CD4-positive, alpha-beta T cell treated with Interferon alpha-2 for 1 hour (primary cell): ENCODE results near the gene METTL14.

Experiments
- DNase-seq, 2 donors: peaks; one replicate each; pipeline ENCODE4 v3.0.0-alpha.2; 2020 to 2022

Gene METTL14

DNA sequence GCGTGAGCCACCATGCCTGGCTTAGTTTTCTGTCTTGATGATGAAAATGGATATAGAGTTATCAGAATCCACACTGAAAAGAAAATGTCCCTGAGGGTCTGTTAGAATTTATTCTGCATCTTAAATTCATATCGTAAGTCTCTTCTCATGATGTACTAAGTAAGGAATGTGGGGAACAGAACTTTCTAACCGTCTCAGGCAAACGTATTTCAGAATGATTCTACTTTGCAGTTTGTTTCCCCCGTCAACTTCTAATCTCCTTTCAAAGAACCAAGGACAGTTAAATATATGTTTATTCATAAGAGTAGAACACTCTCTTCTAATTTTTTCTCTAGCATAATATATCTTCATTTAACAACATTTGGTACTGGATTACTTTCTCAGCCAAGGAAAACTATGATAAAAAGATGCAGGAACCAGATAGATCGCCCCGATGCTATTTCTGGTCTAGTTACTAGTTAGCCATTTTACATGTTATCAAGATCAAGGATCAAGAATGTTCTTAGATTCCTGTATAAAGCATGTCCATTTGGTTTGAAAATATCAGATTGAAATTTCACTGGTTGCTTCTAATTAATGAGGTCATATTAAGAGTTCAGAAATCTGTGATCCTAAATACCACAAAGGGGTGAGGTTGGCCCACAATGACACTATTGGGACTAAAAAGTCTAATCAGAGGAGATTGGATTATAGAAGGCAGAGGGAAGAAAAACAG, 49.5 kb downstream of the METTL14 start:
- DNase-seq: no peak

GRCh38 chr4:118736900-118737299, 51.7 kb downstream of the METTL14 start:
- DNase-seq: no peak

GRCh38 chr4:118738090-118738489, 52.9 kb downstream of the METTL14 start:
- no peak for DNase-seq

- DNase-seq: no peak
Measured at GRCh38 chr4:118739022-118739713, 54.0 kb downstream of the METTL14 start.

GRCh38 chr4:118740869-118741268, 55.7 kb downstream of the METTL14 start:
- DNase-seq: peak in 1 of 2 donors; percentile 25

DNA sequence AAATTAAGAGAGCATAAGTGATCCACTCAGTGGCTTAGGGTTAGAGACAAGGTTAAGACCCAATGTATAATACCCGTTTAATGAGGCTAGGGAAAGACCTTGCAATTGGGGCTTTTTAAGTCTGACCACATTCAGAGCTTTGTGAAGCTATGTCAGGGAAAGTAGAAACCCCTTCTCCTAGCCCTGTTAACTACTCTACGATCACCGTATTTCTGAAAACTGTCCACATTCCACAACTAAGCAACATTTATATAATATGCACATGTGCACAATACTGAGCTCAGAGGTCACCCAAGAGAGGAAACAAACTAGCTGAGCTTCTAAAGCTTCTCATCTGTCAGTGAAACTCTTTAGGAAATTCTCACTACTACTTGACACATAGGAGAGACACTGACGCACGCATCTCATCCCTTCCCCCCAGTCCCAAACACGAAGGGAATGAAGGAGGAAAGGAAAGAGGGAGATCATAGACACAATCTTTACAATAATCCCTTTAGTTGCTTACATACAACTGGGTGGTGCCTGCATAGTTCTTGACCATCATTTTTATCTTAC, 56.2 kb downstream of the METTL14 start:
- no peak for DNase-seq

GRCh38 chr4:118742050-118742449, 56.9 kb downstream of the METTL14 start:
- no peak for DNase-seq

DNA sequence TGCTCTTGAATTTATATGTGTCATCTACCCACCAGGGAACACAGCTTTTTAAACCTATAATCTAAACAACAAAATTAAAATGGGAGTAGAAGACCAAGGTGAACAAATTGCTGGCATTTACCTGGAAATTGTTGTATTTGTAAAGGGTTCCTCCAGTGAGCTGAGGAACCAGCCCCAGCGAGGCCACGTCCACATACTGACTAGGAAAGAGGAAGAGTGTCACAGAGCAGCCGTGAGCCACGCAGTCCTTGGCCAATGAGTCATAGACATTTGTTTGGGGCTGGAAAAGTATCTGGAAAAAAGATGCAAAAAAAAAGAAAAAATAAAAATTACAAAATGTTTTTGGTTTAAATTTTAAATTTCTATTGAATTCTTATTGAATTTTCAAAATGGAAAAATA, 58.7 kb downstream of the METTL14 start:
- DNase-seq: no peak

DNA sequence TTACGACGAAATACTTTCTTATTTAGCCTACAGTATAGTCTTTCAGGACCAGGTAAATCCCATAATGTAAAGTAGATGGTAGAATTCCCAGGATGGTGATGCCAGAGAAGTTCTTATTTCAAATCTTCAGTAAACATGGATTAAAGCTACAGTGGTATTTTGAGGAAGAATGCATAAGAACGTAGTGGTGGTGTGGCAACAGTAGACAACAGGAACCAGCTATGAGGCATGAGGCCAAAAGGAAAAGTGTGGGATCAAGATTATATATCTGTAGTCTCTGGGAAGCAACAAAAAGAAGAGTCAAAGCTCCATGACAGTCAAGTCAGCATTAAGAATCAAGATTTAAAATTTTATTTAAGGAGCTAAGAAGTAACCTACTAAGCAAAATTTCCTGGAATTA, 60.2 kb downstream of the METTL14 start:
- DNase-seq: no peak

DNA sequence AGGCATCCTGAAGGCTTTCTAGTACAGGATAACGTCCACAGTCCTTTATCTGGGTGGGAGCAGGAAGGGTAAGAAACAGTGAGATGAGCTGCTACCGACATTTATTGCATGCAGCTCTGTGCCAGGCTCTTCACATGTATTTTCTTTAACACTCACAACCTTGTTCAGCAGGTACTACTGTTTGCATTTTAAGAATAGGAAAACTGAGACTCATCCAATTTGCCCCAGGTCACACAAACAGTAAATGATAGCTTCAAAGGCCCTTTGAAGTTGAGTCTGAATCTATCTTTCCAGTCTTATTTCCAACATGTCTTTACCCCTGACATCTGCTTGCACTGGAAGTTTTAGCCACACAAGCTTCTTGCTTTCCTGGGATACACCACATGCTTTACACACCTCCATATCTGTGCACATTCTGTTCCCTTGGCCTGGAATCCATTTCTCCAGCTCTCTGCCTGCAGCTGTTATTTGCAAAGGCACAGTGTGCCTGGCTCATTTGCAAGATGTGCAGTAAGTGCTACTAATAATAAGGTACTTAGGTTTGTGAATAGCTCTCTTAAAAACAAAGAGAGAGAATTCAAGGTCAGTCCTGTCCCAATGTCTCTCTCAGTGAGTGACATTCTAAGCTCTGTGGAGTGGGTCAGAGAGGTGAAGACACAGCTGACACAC, 61.2 kb downstream of the METTL14 start:
- no peak for DNase-seq

DNA sequence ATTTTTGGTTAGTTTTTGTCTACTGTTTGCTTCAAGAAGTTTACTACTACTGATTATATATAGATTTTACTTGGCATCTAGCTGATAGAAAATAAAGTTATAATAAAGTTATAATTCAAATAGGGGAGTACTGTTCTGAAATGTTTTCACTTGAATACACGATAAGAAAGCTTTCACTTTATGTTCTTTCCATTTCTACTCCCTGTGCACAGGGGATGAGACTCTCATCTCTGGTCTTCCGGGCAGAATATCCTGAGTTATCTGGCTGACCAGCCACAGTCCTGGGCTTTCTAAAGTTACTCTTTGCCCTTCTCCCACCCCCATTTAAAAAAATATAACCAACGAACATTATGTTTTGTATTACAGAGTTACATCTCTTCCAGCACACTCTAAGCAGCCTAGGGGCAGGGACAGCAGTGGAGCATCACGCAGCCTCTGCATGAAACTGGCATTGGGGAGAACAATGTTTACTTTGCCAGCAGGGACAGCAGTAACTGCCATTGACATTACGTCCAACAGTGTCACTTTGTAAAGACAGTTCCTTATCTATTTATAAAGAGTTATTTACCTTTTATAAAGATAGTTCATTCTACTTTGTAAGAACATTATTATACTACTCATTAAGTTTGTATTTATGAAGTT, 64.3 kb downstream of the METTL14 start:
- no peak for DNase-seq

DNA sequence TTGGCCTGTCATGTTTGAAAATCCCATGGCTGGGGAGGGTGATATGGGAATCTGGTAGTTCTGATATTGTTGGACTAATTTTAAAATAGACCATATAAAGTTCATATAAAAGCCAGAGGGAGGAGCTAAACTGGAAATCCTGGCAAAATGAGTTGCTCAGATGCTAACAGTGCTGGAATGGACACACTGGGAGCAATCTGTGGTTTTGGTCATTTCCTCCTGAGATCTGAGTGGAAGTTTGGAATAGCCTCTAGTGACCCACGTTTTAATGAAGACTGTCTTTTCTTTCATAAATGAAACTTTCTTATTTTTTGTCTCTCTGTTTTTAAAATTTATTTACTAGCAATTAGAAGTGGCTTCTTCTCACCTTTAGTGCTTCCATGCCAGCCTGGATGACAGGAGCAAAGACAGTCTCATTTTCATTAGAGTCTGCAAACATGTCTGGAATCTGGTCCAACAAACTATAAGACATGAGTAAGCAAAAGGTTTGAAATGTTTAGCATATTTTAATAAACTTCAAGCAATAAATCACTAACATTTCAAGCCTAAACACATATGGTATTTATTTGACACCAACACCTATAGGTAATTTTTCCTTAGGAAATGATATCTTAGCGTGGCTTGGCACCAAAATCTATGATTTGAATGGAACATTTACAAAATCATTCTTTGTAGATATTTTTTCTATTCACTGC, 66.6 kb downstream of the METTL14 start:
- no peak for DNase-seq

GRCh38 chr4:118752551-118752950, 67.4 kb downstream of the METTL14 start:
- no peak for DNase-seq

DNA sequence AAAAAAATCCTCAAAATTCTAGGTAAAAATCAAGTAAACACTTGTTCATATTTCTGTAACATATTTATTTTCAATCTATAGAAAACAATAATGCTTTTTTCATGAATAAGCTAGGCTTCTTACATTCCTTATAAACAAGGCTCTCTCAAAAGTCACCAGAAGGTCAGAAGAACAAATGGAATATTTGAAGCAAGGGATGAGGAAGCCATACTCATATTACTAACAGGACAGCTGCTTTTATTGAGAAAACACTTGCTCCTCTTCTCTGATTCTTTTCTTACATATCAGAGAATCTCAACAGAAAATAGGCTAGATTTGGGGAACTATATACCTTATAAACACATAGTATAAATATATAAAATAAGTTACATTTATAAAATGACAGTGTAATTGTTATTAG, 67.9 kb downstream of the METTL14 start:
- no peak for DNase-seq

DNA sequence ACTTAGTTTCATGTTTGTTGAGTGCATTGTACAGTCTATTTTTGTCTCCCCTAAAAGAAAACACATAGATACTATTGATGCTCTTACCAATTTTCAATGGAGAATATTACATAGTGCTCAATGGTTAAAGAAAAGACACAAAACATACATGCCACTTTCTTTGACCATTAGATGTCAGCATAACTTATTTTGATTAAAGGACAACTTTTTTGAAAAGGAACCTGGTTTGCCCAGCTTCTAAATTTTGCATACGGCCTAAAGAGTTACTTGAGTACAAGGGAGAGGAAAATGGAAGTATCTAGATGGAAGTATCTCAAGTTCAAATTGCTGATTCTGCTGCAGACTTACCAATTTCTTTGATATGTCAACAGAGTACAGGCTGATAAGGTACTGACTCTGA, 68.5 kb downstream of the METTL14 start:
- no peak for DNase-seq

GRCh38 chr4:118754890-118755289, 69.7 kb downstream of the METTL14 start:
- DNase-seq: no peak

DNA sequence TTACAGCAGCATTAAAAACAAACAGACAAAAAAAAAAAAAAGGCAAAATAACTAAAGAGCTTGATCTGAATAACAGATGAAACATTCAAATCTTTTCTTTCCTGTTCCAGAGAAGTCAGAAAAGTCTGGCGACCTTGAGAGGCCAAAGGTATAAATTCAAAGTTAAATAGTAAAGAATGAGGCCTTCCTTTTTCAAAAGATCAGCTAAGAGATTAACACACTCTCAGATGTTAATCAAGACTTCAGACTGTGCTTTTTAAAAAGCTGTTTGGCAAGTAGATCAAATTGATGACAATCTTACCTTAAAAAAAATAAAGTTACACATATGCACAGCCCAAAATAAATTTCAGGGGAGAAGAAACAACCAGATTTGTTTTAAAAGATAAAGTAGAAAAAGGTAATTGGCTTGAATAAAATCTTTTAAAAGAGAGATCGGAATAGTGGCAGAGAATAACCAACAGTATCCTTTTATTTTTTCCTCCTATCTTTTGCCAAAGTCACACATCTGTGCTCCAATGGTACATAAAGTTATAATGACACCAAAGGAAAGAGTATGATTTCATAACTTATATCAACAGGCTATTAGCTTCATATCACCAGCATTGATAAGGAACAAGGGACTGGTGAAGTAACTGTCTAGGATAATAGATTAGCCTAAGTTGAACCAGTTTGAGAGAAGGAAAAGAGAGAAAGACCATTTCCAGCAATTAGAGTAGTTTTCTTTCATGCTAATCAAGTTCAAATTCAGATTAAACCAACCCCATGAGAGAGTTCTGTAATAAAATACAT, 70.4 kb downstream of the METTL14 start:
- no peak for DNase-seq

- no peak for DNase-seq
Measured at GRCh38 chr4:118756429-118756828, 71.2 kb downstream of the METTL14 start.

DNA sequence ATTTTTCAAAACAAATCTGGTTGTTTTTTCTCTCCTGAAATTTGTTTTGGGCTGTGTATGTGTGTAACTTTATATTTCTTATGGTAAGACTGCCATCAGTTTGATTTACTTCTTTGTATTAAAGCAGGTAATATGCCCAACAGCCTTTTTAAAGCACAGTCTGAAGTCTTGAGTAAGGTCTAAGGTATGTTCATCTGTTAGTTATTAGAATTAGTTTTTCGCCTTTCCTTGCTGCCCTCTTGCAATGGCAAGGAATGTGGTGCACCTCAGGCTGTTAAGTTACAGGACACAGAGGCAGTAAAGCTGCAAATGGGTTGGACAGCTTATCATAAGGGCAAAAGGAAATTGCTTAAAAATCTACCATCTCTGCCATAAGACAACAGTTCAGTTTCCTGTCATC, 71.8 kb downstream of the METTL14 start:
- no peak for DNase-seq

GRCh38 chr4:118757761-118758251, 72.6 kb downstream of the METTL14 start:
- no peak for DNase-seq

GRCh38 chr4:118758293-118758692, 73.1 kb downstream of the METTL14 start:
- DNase-seq: no peak

- no peak for DNase-seq
Measured at GRCh38 chr4:118759481-118759880, 74.3 kb downstream of the METTL14 start.
